ENCODE results near the gene FBLN2. TPM values are rescaled to one million over a fixed set of nuclear protein-coding genes. Genes with fewer than 3 reads are reported as not detected.

The FBLN2 gene
- total RNA-seq, 4 donors from 2014 or later: 6.3 to 122 (median 25.7) TPM

DNA sequence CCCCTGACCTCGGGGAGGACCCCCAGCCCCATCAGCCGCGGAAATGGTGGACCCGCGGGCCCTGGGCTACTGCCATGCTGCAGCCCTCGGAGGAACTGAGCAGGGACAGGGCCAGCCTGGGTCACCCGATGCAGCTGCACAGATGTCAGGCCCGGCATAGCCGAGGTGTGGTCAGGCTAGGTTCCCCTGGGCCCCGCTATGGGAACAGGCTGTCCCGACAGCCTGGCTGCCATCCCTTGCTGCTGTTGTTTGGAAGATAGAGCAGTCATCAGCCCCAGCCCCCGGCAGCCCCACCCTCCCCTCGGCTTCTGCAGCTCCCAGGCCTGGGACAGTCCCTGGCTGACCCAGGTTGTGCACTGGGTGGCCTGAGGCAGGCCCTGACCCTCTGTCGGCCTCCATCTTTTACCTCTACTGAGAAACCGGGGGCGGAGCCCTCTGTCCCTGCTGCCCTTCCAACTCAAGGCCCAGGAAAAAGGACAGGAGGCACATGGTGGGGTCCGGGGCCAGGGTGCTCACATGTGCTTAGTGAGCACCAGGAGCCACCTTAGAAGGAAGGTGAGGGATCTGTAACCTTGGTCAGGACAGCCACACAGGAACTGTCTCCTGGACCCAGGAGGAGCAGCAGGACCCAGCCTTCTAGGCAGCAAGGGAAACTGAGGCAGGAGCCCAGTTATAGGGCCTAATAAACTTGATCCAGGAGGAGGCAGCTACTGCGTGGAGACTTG is 31.5 kb upstream of the FBLN2 start:
- peaks cover 0 to 46% (median 18%) of the 10 kb centered on the region in 3 donors for H3K4me1 ChIP-seq
- peaks cover 0 to 17% (median 0%) of the 10 kb centered on the region in 4 donors for H3K27me3 ChIP-seq
- H3K4me3 ChIP-seq: no peak overlapping the region
- intact Hi-C loops (cut with DNase I): no loop called here
- H3K9me3 ChIP-seq: no peaks in the 10 kb centered on the region
- no peak for TF ChIP-seq POLR2A (IDR thresholded peaks at IDR 0.05)
- TF ChIP-seq CTCF (IDR thresholded peaks at IDR 0.05): no peak
- 67 to 90% methylated on average over 1 to 4 of the region's 18 CpGs for WGBS, 2 donors
- no peaks in the 10 kb centered on the region for H3K36me3 ChIP-seq
- DNase-seq: no peak
- peak overlapping the region in 2 of 4 donors; percentile 68 to 75 for H3K27ac ChIP-seq

GRCh38 chr3:13518516-13518953 is 30.4 kb upstream of the FBLN2 start:
- H3K36me3 ChIP-seq: no peaks in the 10 kb centered on the region
- H3K4me1 ChIP-seq: peaks cover 0 to 43% (median 18%) of the 10 kb centered on the region in 3 donors
- DNase-seq: no peak
- intact Hi-C loops (cut with DNase I): no loop called here
- no peak overlapping the region for H3K4me3 ChIP-seq
- H3K27me3 ChIP-seq: peaks cover 0 to 10% (median 0%) of the 10 kb centered on the region in 4 donors
- WGBS, 2 donors: 63% methylated on average over 5 of the region's 15 CpGs; no CpG with 5 or more reads in 1 of the 2 donors
- H3K9me3 ChIP-seq: no peaks in the 10 kb centered on the region
- TF ChIP-seq CTCF (IDR thresholded peaks at IDR 0.05): no peak
- no peak for TF ChIP-seq POLR2A (IDR thresholded peaks at IDR 0.05)
- H3K27ac ChIP-seq: peak overlapping the region in 2 of 4 donors; percentile 59 to 68

GRCh38 chr3:13519006-13519791 is 29.7 kb upstream of the FBLN2 start:
- no peak for TF ChIP-seq POLR2A (IDR thresholded peaks at IDR 0.05)
- TF ChIP-seq CTCF (IDR thresholded peaks at IDR 0.05): no peak
- H3K4me3 ChIP-seq: no peak overlapping the region
- DNase-seq: no peak
- H3K27me3 ChIP-seq: peaks cover 0 to 9% (median 0%) of the 10 kb centered on the region in 4 donors
- 81 to 83% methylated on average over 6 to 7 of the region's 19 CpGs for WGBS, 2 donors
- intact Hi-C loops (cut with DNase I): no loop called here
- no peaks in the 10 kb centered on the region for H3K9me3 ChIP-seq
- H3K27ac ChIP-seq: peak overlapping the region in 2 of 4 donors; percentile 42 to 59
- H3K4me1 ChIP-seq: peaks cover 0 to 38% (median 16%) of the 10 kb centered on the region in 3 donors
- no peaks in the 10 kb centered on the region for H3K36me3 ChIP-seq

GRCh38 chr3:13520326-13520880 is 28.5 kb upstream of the FBLN2 start:
- H3K4me1 ChIP-seq: peaks cover 0 to 44% (median 12%) of the 10 kb centered on the region in 3 donors
- H3K27me3 ChIP-seq: peaks cover 0 to 9% (median 0%) of the 10 kb centered on the region in 4 donors
- WGBS, 2 donors: 85% methylated on average over 6 to 8 of the region's 9 CpGs
- H3K36me3 ChIP-seq: no peaks in the 10 kb centered on the region
- TF ChIP-seq POLR2A (IDR thresholded peaks at IDR 0.05) (no peak), CTCF (IDR thresholded peaks at IDR 0.05) (no peak)
- no peak overlapping the region for H3K27ac ChIP-seq
- H3K9me3 ChIP-seq: no peaks in the 10 kb centered on the region
- DNase-seq: no peak
- no peak overlapping the region for H3K4me3 ChIP-seq
- intact Hi-C loops (cut with DNase I): no loop called here
